PC-3 (cell line): Measurements from ENCODE around the gene LRRC75A. TPM values are rescaled to one million over a fixed set of nuclear protein-coding genes. Genes with fewer than 3 reads are reported as not detected.

Source experiments
- ATAC-seq: fragments of 200-7000 bp; cut with Tn5 transposase; 2 replicates; pipeline ENCODE4 v1.9.1; 2020; ENCODE audit warnings: mild to moderate bottlenecking, moderate library complexity
- Bru-seq: library from RNA; stranded (reverse); fragments of 400-500 nt; gene quantifications from one replicate; lab custom pipeline; 2021; lab: Mats Ljungman, UMichigan
- BruChase-seq, 2 experiments: library from RNA; stranded (reverse); fragments of 400-500 nt; gene quantifications; one replicate each; lab custom pipeline; 2021; lab: Mats Ljungman, UMichigan
- BruUV-seq: library from RNA; stranded (reverse); fragments of 400-500 nt; replicated peaks from 2 replicates; lab custom pipeline; 2021; lab: Mats Ljungman, UMichigan
- CTCF ChIA-PET: fragments of 300-600 bp; sonication (Branson Sonifier 250); formaldehyde crosslinking; loops from one replicate; lab custom pipeline; 2022; ENCODE audit warnings: antibody characterized with exemption; lab: Charles Lee
- POLR2A ChIA-PET: fragments of 300-600 bp; sonication (Branson Sonifier 250); formaldehyde crosslinking; loops from one replicate; lab custom pipeline; 2022; ENCODE audit warnings: antibody characterized with exemption; ENCODE audit not compliant: unreplicated experiment; lab: Charles Lee
- DNase-seq: peaks from one replicate; pipeline ENCODE4 v3.0.0-alpha.2; 2015
- H2AFZ ChIP-seq: fragments of 300-600 bp; sonication (generic); 2 replicates; pipeline ENCODE4 v1.6.0; 2016; ENCODE audit warnings: antibody characterized with exemption, low read length
- H3F3A ChIP-seq: fragments of 300-600 bp; sonication (generic); one replicate; pipeline ENCODE4 v1.6.0; 2017; ENCODE audit warnings: antibody characterized with exemption, low read length, control low read depth, mild to moderate bottlenecking; ENCODE audit not compliant: unreplicated experiment
- H3K27ac ChIP-seq: fragments of 300-600 bp; sonication (generic); 2 replicates; pipeline ENCODE4 v1.5.1; 2016; ENCODE audit warnings: mild to moderate bottlenecking, low read length
- H3K27me3 ChIP-seq: fragments of 300-600 bp; sonication (generic); 2 replicates; pipeline ENCODE4 v1.6.1; 2016; ENCODE audit warnings: low read length, mixed read lengths
- H3K36me3 ChIP-seq: fragments of 300-600 bp; sonication (generic); 2 replicates; pipeline ENCODE4 v1.6.1; 2016; ENCODE audit warnings: low read depth, mixed run types, low read length, mixed read lengths
- H3K4me1 ChIP-seq: fragments of 300-600 bp; sonication (generic); 2 replicates; pipeline ENCODE4 v1.5.1; 2016; ENCODE audit warnings: low read length; ENCODE audit not compliant: insufficient read depth
- H3K4me2 ChIP-seq: fragments of 300-600 bp; sonication (generic); 2 replicates; pipeline ENCODE4 v1.6.0; 2016; ENCODE audit warnings: low read length
- H3K4me3 ChIP-seq: fragments of 300-600 bp; sonication (generic); 2 replicates; pipeline ENCODE4 v1.5.1; 2016; ENCODE audit warnings: mild to moderate bottlenecking, low read length, mixed read lengths
- H3K79me2 ChIP-seq: fragments of 300-600 bp; sonication (generic); 2 replicates; pipeline ENCODE4 v1.6.1; 2017; ENCODE audit warnings: low read length, mixed read lengths
- H3K9ac ChIP-seq: fragments of 300-600 bp; sonication (generic); 2 replicates; pipeline ENCODE4 v1.6.0; 2016; ENCODE audit warnings: mild to moderate bottlenecking, low read length
- H3K9me2 ChIP-seq: fragments of 300-600 bp; sonication (generic); replicated peaks from 2 replicates; pipeline ENCODE4 v1.6.1; 2016; ENCODE audit warnings: mixed run types, low read length, mixed read lengths
- H3K9me3 ChIP-seq: fragments of 300-600 bp; sonication (generic); 2 replicates; pipeline ENCODE4 v1.6.1; 2016; ENCODE audit warnings: low read length, mixed read lengths
- H4K20me1 ChIP-seq: fragments of 300-600 bp; sonication (generic); 2 replicates; pipeline ENCODE4 v1.6.1; 2016; ENCODE audit warnings: low read length, mixed read lengths
- EZH2 ChIP-seq: fragments of 300-600 bp; sonication (generic); IDR thresholded peaks from one replicate; pipeline ENCODE4 v1.6.1; 2017; ENCODE audit warnings: antibody characterized with exemption, mild to moderate bottlenecking, low read length; ENCODE audit not compliant: unreplicated experiment
- EZH2phosphoT487 ChIP-seq: fragments of 300-600 bp; sonication (generic); IDR thresholded peaks from 2 replicates; pipeline ENCODE4 v1.6.1; 2018; ENCODE audit warnings: mild to moderate bottlenecking, antibody characterized with exemption, low read length, borderline replicate concordance
- intact Hi-C: fragments of 100-400 bp; cut with micrococcal nuclease; formaldehyde crosslinking; loops from 2 replicates; pipeline ENCODE4 v1.9.0; 2023
- long read RNA-seq: library from polyadenylated mRNA; unstranded; transcript quantifications from one replicate; pipeline ENCODE4 v2.0.0, GENCODE V29; 2021; ENCODE audit not compliant: unreplicated experiment
- total RNA-seq: library from RNA; depleted of rRNA; stranded (reverse); fragments of >200 nt; gene quantifications from 2 replicates; pipeline ENCODE4 v1.2.3, GENCODE V29; 2014; rRNA removed
- TF ChIP-seq, protein P1 (sequence below): fragments of 300-600 bp; sonication (generic); conservative IDR thresholded peaks from 2 replicates; pipeline ENCODE4 v1.5.1; 2017; ENCODE audit warnings: antibody characterized with exemption, low read depth, mild to moderate bottlenecking, low read length

Gene LRRC75A
- total RNA-seq (15.8 and 19.4 TPM in 2 replicates), Bru-seq, nascent RNA (percentile 35 among the genes with signal in this experiment), BruChase-seq, experiment 1, labeled RNA remaining after a 6-hour chase (percentile 29 among the genes with signal in this experiment), BruChase-seq, experiment 2, labeled RNA remaining after a 2-hour chase (percentile 26 among the genes with signal in this experiment)
- long read RNA-seq, partial matches to known transcripts, result 0 of 22 reads
- long read RNA-seq, other reads (novel, unspliced or antisense), result 21 of 22 reads

DNA sequence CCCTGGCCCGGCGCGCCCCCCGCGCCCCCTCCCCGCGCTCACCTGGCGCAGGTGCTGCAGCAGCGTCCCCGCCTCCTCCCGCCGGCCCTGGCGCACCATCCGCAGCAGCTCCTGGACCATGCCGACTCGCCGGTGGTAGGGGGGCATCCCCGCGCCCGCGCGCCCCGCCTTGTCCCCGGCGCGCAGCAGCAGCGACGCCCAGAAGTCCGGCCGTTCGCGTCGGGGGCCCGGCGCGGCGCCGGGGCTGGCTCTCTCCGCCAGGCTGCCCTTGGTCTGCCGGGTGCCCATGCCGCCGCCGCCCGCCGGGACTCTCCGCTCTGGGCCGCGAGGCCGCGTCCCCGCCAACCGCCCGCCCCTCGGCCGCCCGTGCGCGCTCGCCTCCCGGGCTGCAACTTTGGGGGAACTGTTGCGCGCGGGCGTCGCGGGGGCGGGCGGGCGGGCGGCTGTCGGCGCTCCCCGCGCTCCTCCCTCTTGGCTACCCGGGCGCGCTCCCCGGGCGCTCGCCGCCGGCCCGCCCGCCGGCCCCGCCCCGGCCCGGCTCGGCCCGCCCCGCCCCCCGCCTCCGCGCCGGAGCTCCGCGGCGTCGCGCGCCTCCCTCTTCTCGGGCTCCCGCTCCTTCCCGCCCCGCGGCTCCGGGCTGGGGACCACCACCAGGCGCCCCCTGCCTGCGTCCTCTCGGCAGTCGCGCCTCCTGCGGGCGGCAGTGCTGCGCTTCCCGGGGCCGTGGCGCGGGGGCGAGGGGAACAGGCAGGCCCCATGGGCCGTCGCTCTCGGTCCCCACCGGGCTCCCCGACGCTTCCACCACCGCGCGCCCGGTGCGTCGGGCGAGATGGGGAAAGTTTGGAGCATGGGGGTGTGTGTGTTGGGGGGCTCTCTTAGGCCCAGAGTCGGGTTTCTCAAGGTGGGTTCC, at the start of gene LRRC75A:
Gene LRRC75A, minus strand, starts transcription at position 491 of the 910 bp plus-strand sequence. Its CDS starts 203 bp downstream, at position 288.
- ATAC-seq (peak; percentile 84), DNase-seq (peak; percentile 45)
- no peaks in the 10 kb centered on the region for H3K9me3 ChIP-seq
- H2AFZ ChIP-seq, result peak within 1 kb of the TSS; percentile 84
- peaks cover 15% of the 10 kb centered on the region for H3K4me1 ChIP-seq
- H4K20me1 ChIP-seq, result no peaks in the 10 kb centered on the region
- H3K9ac ChIP-seq, result no peak within 1 kb of the TSS
- peak within 1 kb of the TSS; percentile 92 for H3K4me2 ChIP-seq
- no peaks in the 10 kb centered on the region for H3K79me2 ChIP-seq
- no peaks in the 10 kb centered on the region for H3F3A ChIP-seq
- BruUV-seq, result no TSS peak
- CTCF ChIA-PET, result no interaction called here
- H3K27ac ChIP-seq, result no peak within 1 kb of the TSS
- peaks cover 6% of the 10 kb centered on the region; the same call in 1 of the 2 replicates for H3K27me3 ChIP-seq
- TF ChIP-seq, protein P1, sequence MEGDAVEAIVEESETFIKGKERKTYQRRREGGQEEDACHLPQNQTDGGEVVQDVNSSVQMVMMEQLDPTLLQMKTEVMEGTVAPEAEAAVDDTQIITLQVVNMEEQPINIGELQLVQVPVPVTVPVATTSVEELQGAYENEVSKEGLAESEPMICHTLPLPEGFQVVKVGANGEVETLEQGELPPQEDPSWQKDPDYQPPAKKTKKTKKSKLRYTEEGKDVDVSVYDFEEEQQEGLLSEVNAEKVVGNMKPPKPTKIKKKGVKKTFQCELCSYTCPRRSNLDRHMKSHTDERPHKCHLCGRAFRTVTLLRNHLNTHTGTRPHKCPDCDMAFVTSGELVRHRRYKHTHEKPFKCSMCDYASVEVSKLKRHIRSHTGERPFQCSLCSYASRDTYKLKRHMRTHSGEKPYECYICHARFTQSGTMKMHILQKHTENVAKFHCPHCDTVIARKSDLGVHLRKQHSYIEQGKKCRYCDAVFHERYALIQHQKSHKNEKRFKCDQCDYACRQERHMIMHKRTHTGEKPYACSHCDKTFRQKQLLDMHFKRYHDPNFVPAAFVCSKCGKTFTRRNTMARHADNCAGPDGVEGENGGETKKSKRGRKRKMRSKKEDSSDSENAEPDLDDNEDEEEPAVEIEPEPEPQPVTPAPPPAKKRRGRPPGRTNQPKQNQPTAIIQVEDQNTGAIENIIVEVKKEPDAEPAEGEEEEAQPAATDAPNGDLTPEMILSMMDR, result no peak
- TF ChIP-seq EZH2phosphoT487, result no peak
- no peak for TF ChIP-seq EZH2
- peak within 1 kb of the TSS; percentile 66 for H3K4me3 ChIP-seq
- H3K9me2 ChIP-seq, result no peaks in the 10 kb centered on the region
- intact Hi-C loops, result no loop called here
- POLR2A ChIA-PET, result no interaction called here
- H3K36me3 ChIP-seq, result no peaks in the 10 kb centered on the region

DNA sequence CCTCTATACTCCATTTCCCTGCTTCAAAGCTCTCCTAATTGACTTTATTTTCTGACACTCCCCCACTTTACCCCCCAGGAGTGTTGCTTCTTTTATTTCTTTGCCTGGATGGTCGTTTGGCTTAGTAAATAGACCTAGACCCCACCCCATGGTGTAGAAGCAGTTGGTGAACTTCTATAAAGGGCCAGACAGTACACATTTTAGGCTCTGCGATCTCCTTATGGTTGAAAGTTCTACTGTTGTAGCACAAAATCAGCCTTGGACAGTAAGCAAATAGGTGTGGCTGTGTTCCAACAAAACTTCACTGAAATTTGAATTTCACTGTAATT, 45.1 kb upstream of the LRRC75A start:
- ChIA-PET POLR2A (interaction anchor here (0.6 kb wide), 1 partner anchor 1091 kb away, joined by 3 read pairs; no protein-coding TSS in a partner anchor), CTCF (no interaction called here)
- Histone ChIP-seq H2AFZ (no peak overlapping the region; the same call in 1 of the 2 replicates), H3K79me2 (no peaks in the 10 kb centered on the region), H3K9ac (no peak overlapping the region), H3F3A (no peaks in the 10 kb centered on the region), H3K36me3 (no peaks in the 10 kb centered on the region), H4K20me1 (no peaks in the 10 kb centered on the region), H3K9me3 (0 out of 2 replicates have a peak, but pooled peaks cover 9% of the 10 kb centered on the region), H3K4me1 (peaks cover 4% of the 10 kb centered on the region; the same call in 1 of the 2 replicates), H3K4me2 (no peak overlapping the region), H3K27me3 (no peaks in the 10 kb centered on the region), H3K4me3 (no peak overlapping the region), H3K27ac (no peak overlapping the region), H3K9me2 (no peaks in the 10 kb centered on the region)
- BruUV-seq, result no TSS peak
- no peak for TF ChIP-seq EZH2phosphoT487
- TF ChIP-seq, protein P1, result no peak
- no peak for TF ChIP-seq EZH2
- DNase-seq (no peak), ATAC-seq (no peak)
- intact Hi-C loops, result no loop called here
